Measurements from ENCODE around the gene AHCY.
"Not testable (repeated sequence)": the region's sequence is repeated elsewhere in the genome, so short reads cannot be mapped to it uniquely, and the experiment has no call there.

The AHCY gene

DNA sequence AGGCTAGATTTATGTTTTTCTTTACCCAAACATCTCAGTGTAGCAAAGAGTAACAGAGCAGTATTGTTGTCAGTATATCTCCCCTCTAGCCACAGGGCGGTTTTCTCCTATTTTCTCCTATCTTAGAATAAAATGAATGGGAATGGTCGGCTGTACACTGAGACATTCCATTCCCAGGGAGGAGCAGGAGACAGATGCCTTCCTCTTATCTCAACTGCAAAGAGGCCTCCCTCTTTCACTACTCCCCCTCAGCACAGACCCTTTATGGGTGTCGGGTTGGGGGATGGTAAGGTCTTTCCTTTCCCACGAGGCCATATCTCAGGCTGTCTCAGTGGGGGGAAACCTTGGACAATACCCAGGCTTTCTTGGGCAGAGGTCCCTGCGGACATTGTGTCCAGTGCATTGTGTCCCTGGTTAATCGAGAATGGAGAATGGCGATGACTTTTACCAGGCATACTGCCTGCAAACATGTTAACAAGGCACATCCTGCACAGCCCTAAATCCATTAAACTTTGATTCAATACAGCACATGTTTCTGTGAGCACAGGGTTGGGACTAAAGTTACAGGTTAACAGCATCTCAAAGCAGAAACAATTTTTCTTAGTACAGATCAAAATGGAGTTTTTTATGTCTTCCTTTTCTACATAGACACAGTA, 50.6 kb downstream of the AHCY start:
- not testable (repeated sequence) for DNase-seq

- no peak for DNase-seq
These were observed 51.5 kb downstream of the AHCY start for GRCh38 chr20:34251619-34252018.

DNA sequence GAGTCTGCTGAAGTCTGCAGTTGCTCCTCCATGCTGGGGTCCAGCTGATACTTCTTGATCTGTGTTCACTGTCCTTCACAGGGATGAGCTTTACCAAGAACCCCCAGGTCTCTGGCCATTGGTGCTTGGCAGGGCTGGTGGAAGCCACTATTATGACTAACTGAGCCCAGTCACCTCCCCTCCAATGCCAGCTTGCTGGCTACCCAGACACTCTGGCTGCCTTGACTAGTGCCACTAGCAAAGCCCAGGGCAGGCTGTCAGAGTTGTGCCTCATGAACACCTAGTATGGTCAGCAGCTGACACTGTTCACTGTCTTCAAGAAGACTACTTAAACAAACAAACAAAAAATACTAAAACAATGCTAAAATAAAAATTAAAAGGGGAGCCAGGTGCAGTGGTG, 53.1 kb downstream of the AHCY start:
- DNase-seq, result no peak

DNA sequence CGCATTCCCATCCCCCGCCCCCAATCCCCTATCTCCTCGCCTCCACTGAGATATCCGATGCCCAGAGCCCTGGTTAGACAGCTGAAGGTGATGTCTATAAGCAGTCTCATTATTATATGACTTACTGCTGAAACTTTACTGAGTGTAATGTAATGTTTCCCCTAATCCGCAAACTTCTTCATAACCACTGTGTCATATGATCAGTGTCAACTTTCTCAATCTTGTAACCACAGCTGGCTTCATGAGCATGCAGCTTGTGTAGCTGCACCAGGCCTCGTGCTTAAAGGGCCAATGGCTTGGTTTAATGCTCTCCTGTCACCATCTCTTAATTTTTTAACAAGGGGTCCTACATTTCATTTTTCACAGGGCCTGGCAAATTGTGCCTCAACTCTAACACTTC, 53.9 kb downstream of the AHCY start:
- peak; percentile 22 for DNase-seq

- no peak for DNase-seq
These were observed 57.0 kb downstream of the AHCY start for GRCh38 chr20:34246126-34246626.

DNA sequence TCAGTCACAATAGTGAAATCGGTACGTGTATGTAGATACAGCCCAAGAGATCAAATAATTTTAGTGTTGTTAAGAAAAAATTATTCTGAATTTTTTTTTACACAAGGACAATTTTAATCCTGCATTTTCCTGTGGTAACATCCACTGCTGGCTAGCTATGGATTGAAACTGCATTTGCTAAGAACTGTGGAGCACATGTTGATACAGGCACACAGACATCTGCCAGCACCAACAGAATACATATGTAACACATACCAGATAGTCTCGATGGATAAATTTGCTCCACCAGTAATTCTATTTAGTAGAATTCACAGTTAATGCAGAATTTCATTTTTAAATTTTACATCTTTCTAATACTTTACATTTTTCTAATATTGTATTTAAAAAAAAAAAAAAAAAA, 59.8 kb downstream of the AHCY start:
- DNase-seq, result no peak

DNA sequence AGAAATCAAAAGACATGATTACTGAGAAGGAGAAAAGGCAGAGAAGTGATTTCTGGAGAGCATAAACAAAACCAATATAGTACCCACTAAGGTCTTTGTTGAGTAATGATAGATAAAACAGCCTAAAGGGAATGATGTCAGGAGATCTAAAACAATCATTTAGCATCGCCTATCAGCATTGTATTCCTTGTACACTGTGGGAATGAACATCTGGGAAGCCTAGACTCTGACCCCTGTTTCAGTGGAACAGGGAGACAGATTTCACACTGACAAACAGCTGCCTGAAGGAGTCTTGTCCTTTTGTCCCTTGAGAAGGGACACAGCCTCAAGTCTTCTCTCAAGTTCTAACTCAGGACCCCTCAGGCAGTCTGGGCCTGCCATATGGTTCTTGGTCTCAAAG, 60.3 kb downstream of the AHCY start:
- DNase-seq, result no peak

DNA sequence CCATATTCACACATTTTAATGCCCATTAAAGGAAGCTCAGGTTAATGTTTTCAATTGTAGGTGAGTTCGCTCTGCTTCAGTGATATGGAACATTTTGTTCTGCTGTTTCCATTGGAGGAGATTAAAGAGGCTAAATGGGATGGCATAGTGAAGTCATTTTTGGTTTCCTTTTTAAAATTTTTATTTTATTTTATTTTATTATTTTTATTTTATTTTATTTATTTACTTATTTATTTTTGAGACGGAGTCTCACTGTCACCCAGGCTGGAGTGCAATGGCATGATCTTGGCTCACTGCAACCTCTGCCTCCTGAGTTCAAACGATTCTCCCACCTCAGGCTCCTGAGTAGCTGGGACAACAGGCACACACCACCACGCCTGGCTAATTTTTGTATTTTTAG, 61.1 kb downstream of the AHCY start:
- DNase-seq, result not testable (repeated sequence)

DNA sequence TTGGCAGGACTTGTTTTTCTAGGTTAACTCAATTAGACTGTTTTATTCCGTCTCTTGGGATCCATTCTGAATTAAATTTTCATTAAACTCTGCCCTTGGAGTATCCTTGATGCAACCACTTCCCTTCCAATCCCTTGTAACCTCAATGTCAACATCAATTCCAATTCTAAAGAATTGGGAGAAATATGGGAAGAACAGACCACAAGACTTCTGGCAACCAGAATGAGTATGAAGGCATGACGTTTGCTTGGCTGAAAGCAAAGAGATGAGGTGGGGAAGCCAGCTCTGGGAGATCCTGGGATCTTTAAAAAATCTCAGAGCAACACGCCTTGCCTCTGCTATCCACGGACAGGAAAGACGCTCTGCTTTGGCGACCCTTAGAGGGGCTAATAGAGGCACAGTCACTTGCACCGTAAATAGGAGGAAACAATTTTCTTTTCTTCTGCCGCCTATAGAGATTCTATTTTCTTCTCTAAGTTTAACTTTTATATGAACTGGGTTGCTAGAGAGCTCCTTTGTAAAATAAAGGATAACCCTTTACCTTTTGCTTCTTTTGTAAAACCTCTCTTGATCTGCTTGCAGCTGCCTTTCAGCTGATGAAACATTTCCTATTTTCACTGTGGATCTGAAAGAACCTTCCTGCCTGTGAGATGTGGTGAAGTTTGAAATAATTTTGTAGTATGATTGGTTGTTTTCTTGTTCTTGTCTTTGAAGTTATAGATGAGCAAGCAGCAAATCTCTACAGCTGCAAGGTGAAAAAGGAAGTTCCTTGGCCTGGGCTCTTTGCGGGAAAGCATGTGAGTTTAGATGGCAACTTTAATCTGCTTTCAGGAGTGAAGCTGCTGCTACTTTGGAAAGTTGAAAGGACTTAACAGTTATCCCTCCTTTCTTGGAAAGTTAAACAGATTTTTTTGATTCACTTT, 62.2 kb downstream of the AHCY start, which contains the start of gene ASIP:
Gene ASIP (plus strand): TSS at position 731 of the 923 bp plus-strand sequence. CDS start 18,952 bp downstream, outside the sequence.
- no peak for DNase-seq

- DNase-seq, result no peak
These were observed 63.0 kb downstream of the AHCY start for GRCh38 chr20:34240121-34240520.

- DNase-seq, result no peak
These were observed 65.2 kb downstream of the AHCY start for GRCh38 chr20:34237942-34238341.

DNA sequence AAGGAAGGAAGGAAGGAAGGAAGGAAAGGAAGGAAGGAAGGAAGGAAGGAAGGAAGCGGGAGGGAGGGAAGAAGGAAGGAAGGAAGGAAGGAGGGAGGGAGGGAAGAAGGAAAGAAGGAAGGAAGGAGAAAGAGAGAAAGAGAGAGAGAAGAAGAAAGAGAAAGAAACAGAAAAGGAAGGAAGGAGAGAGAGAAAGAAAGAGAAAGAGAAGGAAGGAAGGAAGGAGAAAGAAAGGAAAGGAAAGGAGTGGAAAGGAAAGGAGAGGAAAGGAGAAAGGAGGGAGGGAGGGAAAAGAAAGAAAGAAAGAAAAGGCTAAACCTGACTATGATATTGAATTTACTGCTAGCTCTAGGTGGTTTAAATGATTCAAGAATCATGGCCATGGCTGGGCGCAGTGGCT, 67.3 kb downstream of the AHCY start:
- no peak for DNase-seq

- DNase-seq, result no peak
These were observed 69.5 kb downstream of the AHCY start for GRCh38 chr20:34233687-34234086.

- no peak for DNase-seq
These were observed 70.6 kb downstream of the AHCY start for GRCh38 chr20:34232494-34233087.

- DNase-seq, result no peak
These were observed 71.5 kb downstream of the AHCY start for GRCh38 chr20:34231634-34232033.

Measured in KG1 (cell line).